ENCODE results near the gene PEDS1. TPM values are rescaled to one million over a fixed set of nuclear protein-coding genes. Genes with fewer than 3 reads are reported as not detected.

The PEDS1 gene
- total and polyA plus RNA-seq, 10 of the 15 experiments (the other 5 are each of a cell fraction or from before 2014, with no cell fraction given): 1.7 to 25.6 (median 16.8) TPM

GRCh38 chr20:50146214-50146613 is 7.3 kb downstream of the PEDS1 start:
- DNase-seq (ENCODE audit: low read depth, low spot score): no peak
- H2AFZ ChIP-seq (ENCODE audit: control insufficient read depth, low read depth, low read length): peak overlapping the region; percentile 68; the same call in 1 of the 2 replicates
- in situ Hi-C loops (cut with MboI) (no loop called here), intact Hi-C loops (cut with micrococcal nuclease; ENCODE audit: unreplicated experiment) (no loop called here)
- H3K9ac ChIP-seq (ENCODE audit: control insufficient read depth, insufficient read depth, low read length): peak overlapping the region; percentile 88
- no peaks in the 10 kb centered on the region for H4K20me1 ChIP-seq (ENCODE audit: control insufficient read depth, insufficient read depth)
- H3K27ac ChIP-seq (ENCODE audit: control insufficient read depth, insufficient read depth): peak overlapping the region; percentile 93
- FAIRE-seq: no peak
- ChIA-PET POLR2A (no interaction called here), RAD21 (ENCODE audit: unreplicated experiment) (no interaction called here), CTCF (interaction anchor here (1.5 to 1.6 kb wide), 2 partner anchors 26 to 32 kb away, joined by 4 read pairs; no protein-coding TSS in a partner anchor), SMC1A (ENCODE audit: uncharacterized antibody, unreplicated experiment) (interaction anchor here (1.4 kb wide), 1 partner anchor 23 kb away, joined by 5 read pairs; no protein-coding TSS in a partner anchor)
- H3K4me2 ChIP-seq (ENCODE audit: control insufficient read depth, insufficient read depth): peak overlapping the region; percentile 83
- H3K79me2 ChIP-seq (ENCODE audit: control insufficient read depth, insufficient read depth, low read length): peaks cover 40% of the 10 kb centered on the region
- H3K4me3 ChIP-seq: peak overlapping the region; percentile 62; the same call in 1 of the 2 replicates
- peaks cover 15% of the 10 kb centered on the region for H3K4me1 ChIP-seq (ENCODE audit: control insufficient read depth, insufficient read depth, low read length)
- BruUV-seq (replicated peaks): no TSS peak
- TF ChIP-seq EP300 (IDR thresholded peaks at IDR 0.05; ENCODE audit: borderline replicate concordance in 1 of 2, control insufficient read depth in 1 of 2, low read depth in 2 of 2, low read length in 2 of 2) (0 out of 4 replicates have a peak, but pooled peaks of 1 of the 2 experiments have one; percentile 0), SMAD1 (IDR thresholded peaks at IDR 0.05; ENCODE audit: low read depth, partially characterized antibody) (no peak)
- no peak for ATAC-seq
- H3K36me3 ChIP-seq (ENCODE audit: control insufficient read depth in 2 of 2, insufficient read depth in 2 of 2, low read length in 1 of 2): peaks cover 4 to 13% of the 10 kb centered on the region in 2 experiments
- no peaks in the 10 kb centered on the region for H3K9me3 ChIP-seq (replicated peaks; ENCODE audit: control insufficient read depth, insufficient read depth, low read length)
- WGBS (ENCODE audit: insufficient coverage, insufficient replicate concordance, low lambda C conversion rate, missing lambda C conversion rate): 72% methylated on average over 6 of the region's 6 CpGs
- H3K27me3 ChIP-seq (replicated peaks in 1 of 2; ENCODE audit: control insufficient read depth in 2 of 2, insufficient read depth in 2 of 2, low read length in 1 of 2): no peaks in the 10 kb centered on the region

GRCh38 chr20:50145566-50145965 is 8.0 kb downstream of the PEDS1 start:
- H2AFZ ChIP-seq (ENCODE audit: control insufficient read depth, low read depth, low read length): no peak overlapping the region
- in situ Hi-C loops (cut with MboI): no loop called here
- peaks cover 36% of the 10 kb centered on the region for H3K79me2 ChIP-seq (ENCODE audit: control insufficient read depth, insufficient read depth, low read length)
- H3K27ac ChIP-seq (ENCODE audit: control insufficient read depth, insufficient read depth): no peak overlapping the region
- no peak overlapping the region for H3K4me3 ChIP-seq
- ATAC-seq: no peak
- CTCF ChIA-PET: interaction anchor here (0.9 to 1.2 kb wide), 3 partner anchors 9 to 74 kb away, joined by 3 to 6 read pairs (median 3); no protein-coding TSS in a partner anchor
- BruUV-seq (replicated peaks): no TSS peak
- no peaks in the 10 kb centered on the region for H4K20me1 ChIP-seq (ENCODE audit: control insufficient read depth, insufficient read depth)
- intact Hi-C loops (cut with micrococcal nuclease; ENCODE audit: unreplicated experiment): no loop called here
- H3K9ac ChIP-seq (ENCODE audit: control insufficient read depth, insufficient read depth, low read length): no peak overlapping the region
- FAIRE-seq: no peak
- H3K4me1 ChIP-seq (ENCODE audit: control insufficient read depth, insufficient read depth, low read length): peaks cover 15% of the 10 kb centered on the region
- no peak overlapping the region for H3K4me2 ChIP-seq (ENCODE audit: control insufficient read depth, insufficient read depth)
- DNase-seq (ENCODE audit: low read depth, low spot score): no peak
- POLR2A ChIA-PET: interaction anchor here (0.7 to 2.2 kb wide), 2 partner anchors 8 to 62 kb away, joined by 3 to 9 read pairs; partner anchors contain the start of gene PEDS1
- no peaks in the 10 kb centered on the region for H3K9me3 ChIP-seq (replicated peaks; ENCODE audit: control insufficient read depth, insufficient read depth, low read length)
- H3K27me3 ChIP-seq (replicated peaks in 1 of 2; ENCODE audit: control insufficient read depth in 2 of 2, insufficient read depth in 2 of 2, low read length in 1 of 2): no peaks in the 10 kb centered on the region
- 92% methylated on average over 6 of the region's 6 CpGs for WGBS (ENCODE audit: insufficient coverage, insufficient replicate concordance, low lambda C conversion rate, missing lambda C conversion rate)
- RAD21 ChIA-PET (ENCODE audit: unreplicated experiment): no interaction called here
- SMC1A ChIA-PET (ENCODE audit: uncharacterized antibody, unreplicated experiment): interaction anchor here (1.1 kb wide), 1 partner anchor 22 kb away, joined by 3 read pairs; no protein-coding TSS in a partner anchor
- H3K36me3 ChIP-seq (ENCODE audit: control insufficient read depth in 2 of 2, insufficient read depth in 2 of 2, low read length in 1 of 2): peaks cover 4 to 16% of the 10 kb centered on the region in 2 experiments
- TF ChIP-seq ZNF622 (IDR thresholded peaks at IDR 0.05) (no peak), KAT2A (conservative IDR thresholded peaks at IDR 0.05; ENCODE audit: control insufficient read depth, low read depth, low read length) (no peak), MTA2 (IDR thresholded peaks at IDR 0.05; ENCODE audit: low read depth) (no peak)

Measured in GM12878 (cell line).